ENCODE measurements around the gene FOXN3.

DNA sequence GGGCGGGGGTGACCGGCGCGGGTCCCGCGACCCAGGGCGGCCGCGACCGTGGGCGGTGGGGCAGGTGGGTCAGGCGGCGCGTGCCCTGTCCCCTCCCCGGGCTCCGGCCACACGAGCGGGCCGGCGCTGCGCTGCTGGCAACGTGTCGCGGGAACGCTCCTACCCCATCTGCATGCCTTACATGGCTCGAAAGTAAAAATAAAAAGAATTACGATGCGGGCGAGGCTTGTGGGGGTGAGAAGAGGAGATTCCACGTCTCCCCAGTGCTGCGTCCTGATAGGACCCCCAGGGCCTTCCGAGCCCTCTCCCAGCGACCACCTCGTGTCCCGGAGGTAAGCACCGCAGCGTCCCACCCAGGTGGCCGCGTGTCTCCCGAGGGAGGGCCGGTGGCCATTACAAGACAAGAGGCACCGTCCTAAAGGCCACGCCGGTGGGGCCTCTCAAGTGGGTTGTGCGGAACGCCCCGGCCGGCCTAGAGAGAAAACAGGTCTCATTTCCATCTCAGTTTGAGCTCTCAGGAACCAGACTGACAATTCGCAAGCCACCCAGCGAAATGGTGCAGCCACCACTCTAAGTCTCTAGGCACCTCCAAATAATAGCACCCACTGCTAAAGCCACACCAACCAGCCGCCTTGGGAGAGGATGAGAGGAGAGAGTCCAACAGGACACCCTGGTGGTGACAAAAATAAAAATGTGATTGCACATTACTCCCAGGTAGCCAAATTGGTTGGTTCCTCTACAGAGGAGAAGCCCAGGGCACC, 612 bp upstream of the FOXN3 start:
- TF ChIP-seq POLR2A (IDR thresholded peaks at IDR 0.05; ENCODE audit: low read depth, low read length) (no peak), POLR2AphosphoS5 (IDR thresholded peaks at IDR 0.05; ENCODE audit: insufficient read depth, low read depth, low read length) (no peak), EZH2 (IDR thresholded peaks at IDR 0.05; ENCODE audit: borderline replicate concordance, low read depth, low read length, severe bottlenecking) (no peak), FOS (IDR thresholded peaks at IDR 0.05; ENCODE audit: borderline replicate concordance, insufficient read depth, low read length) (no peak)
- TF ChIP-seq, protein P1, sequence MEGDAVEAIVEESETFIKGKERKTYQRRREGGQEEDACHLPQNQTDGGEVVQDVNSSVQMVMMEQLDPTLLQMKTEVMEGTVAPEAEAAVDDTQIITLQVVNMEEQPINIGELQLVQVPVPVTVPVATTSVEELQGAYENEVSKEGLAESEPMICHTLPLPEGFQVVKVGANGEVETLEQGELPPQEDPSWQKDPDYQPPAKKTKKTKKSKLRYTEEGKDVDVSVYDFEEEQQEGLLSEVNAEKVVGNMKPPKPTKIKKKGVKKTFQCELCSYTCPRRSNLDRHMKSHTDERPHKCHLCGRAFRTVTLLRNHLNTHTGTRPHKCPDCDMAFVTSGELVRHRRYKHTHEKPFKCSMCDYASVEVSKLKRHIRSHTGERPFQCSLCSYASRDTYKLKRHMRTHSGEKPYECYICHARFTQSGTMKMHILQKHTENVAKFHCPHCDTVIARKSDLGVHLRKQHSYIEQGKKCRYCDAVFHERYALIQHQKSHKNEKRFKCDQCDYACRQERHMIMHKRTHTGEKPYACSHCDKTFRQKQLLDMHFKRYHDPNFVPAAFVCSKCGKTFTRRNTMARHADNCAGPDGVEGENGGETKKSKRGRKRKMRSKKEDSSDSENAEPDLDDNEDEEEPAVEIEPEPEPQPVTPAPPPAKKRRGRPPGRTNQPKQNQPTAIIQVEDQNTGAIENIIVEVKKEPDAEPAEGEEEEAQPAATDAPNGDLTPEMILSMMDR (IDR thresholded peaks at IDR 0.05; ENCODE audit: extremely low read depth in 1 of 2, insufficient read depth in 1 of 2, low read depth in 1 of 2, low read length in 2 of 2): peak; percentile 7 to 17
